HG03060 (cell line): ENCODE measurements around the gene P2RY13.

Source experiments
- ATAC-seq: cut with Tn5 transposase; IDR thresholded peaks from one replicate; pipeline ENCODE4 v1.9.1; 2021; ENCODE audit warnings: low read depth, moderate number of reproducible peaks; ENCODE audit not compliant: unreplicated experiment

The P2RY13 gene

GRCh38 chr3:151321526-151321925 is 7.8 kb downstream of the P2RY13 start:
- no peak for ATAC-seq

GRCh38 chr3:151320131-151320530 is 9.2 kb downstream of the P2RY13 start:
- ATAC-seq: no peak

GRCh38 chr3:151319628-151320027 is 9.7 kb downstream of the P2RY13 start:
- ATAC-seq: no peak

- no peak for ATAC-seq
These were observed 10.4 kb downstream of the P2RY13 start for GRCh38 chr3:151318991-151319390.

DNA sequence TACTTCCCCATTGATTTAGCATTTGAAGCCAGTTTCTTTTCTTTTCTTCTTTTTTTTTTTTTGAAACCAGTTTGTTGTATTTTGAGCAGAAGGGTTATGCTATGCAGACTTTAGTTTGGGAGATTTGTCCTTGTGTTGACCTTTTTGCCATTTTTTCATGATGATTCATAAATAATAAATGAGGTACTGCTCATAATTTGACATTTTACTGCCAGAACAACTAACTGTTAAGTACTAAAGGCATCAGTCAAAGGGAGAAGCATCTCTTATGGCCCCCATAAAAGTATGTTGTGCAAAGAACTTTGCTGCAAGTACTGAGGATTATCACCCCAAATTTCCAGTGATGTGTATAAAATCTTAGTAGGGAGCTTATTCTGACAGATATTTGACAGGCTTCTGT is 11.0 kb downstream of the P2RY13 start:
- ATAC-seq: no peak

DNA sequence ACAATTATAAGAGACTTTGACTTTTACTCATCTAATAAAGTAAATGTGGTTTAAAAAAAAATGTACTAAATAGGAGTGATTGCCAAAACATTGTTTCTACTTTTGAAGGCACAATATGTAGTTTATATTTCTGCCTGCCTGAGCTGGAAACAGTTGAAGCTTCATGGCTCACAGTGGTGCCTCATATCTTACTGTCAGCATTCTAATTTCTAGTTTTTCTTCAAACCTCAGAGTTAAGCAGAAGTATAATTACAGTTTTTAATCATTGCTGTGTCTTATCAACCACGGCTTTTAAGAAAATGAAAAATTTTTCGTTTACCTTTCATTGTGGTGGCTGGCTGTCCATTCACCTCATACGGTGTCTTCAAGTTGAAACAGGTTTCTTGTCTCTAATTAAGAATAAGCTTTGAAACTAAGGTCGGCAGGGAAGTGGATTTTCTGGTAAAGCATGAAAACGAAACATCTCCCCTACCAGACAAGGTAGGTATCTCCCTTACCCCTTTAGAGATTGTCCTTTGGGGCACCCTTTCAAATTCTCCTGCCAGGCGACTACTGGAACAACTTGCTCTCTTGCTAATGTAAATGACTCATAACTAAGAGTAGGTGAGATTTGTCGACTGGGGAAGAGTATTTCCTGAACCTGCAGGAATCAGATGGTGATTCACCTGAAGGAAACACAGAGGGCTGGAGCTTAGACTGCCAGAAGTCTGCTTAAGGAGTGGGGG is 12.9 kb downstream of the P2RY13 start, which contains the start of gene GPR87:
GPR87 (minus strand) TSS at position 554 of the 725 bp plus-strand sequence. CDS start 16,720 bp downstream, outside the sequence.
- ATAC-seq: no peak

GRCh38 chr3:151315846-151316245 is 13.5 kb downstream of the P2RY13 start:
- no peak for ATAC-seq

- no peak for ATAC-seq
These were observed 14.2 kb downstream of the P2RY13 start for GRCh38 chr3:151315136-151315535.

DNA sequence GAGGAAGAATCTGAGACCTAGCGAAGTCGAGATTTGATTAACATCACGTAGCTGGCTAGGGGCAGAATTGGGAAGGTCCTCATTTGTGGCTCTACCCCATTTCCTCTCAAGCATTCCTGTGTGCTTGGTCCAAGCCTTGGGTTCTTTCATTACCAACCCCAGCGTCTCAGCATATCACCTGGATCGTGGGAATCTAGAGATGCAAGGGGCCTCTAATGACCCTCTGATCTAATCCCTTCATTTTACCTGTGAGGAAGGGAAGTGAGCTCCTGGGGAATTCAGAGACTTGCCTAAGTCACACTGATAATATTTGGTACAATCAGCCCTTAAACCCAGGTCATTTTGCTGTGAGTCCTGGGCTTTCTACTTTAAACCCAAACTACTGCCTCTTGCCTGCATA is 14.8 kb downstream of the P2RY13 start:
- no peak for ATAC-seq

- ATAC-seq: no peak
These were observed 15.2 kb downstream of the P2RY13 start for GRCh38 chr3:151314137-151314536.

GRCh38 chr3:151312972-151313371 is 16.4 kb downstream of the P2RY13 start:
- ATAC-seq: no peak

GRCh38 chr3:151309566-151309965 is 19.8 kb downstream of the P2RY13 start:
- ATAC-seq: no peak

- ATAC-seq: no peak
These were observed 21.5 kb downstream of the P2RY13 start for GRCh38 chr3:151307583-151308488.

DNA sequence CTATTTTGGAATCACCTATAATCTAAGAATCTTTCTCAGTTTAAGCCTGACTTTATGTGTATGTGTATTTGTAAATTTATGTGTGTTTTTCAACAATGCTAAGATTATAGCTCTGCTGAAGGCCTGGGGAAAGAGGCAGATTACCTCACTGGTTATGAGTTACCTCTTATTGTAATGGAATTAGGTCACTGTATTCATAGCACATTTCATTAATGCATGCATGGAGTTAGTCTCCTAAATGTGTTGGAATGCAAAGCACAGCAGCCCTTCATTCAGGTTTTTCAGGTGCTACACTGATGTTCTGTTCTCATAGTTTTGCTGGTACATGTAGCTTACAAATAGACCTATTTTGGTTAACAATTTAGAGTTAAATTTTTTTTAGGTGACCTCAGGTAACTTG is 22.2 kb downstream of the P2RY13 start:
- no peak for ATAC-seq

- ATAC-seq: no peak
These were observed 23.1 kb downstream of the P2RY13 start for GRCh38 chr3:151306168-151306810.

GRCh38 chr3:151305775-151306151 is 23.6 kb downstream of the P2RY13 start:
- no peak for ATAC-seq

GRCh38 chr3:151305060-151305774 is 24.1 kb downstream of the P2RY13 start:
- ATAC-seq: no peak

DNA sequence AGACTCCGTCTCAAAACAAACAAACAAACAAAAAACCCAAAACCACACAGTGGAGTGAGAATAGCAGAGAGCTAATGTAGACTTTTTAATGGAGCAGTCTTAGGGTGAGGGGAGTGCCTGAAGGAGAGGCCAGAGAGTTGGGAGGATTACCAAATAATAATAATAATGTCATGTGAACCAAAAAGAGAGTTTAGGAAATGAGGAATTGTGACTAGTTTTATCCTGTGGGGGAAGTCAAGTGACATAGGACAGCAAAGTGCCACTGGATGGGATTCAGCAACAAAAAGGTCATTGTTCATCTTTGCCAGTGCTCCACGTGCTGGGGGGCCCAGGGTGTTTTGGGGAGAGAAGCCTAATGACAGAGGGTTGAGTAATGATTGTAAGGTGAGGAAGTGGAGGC is 25.6 kb downstream of the P2RY13 start:
- ATAC-seq: no peak

DNA sequence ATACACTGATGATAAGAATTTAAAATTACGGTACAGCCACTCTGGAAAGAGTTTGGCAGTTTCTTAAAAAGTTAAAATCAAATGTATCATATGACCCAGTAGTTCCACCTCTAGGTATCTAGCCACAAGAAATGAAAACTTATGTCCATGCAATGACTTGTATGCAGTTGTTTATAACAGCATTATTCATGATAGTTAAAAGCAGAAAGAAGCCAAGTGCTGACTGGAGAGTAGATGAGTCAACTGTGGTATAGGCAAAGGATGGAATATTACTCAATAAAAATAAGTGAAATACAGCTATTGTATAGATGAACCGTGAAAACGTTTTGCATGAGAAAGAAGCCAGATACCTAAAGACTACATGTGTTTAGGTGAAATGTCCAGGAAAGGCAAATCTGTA is 27.6 kb downstream of the P2RY13 start:
- ATAC-seq: no peak

- ATAC-seq: no peak
These were observed 28.8 kb downstream of the P2RY13 start for GRCh38 chr3:151300539-151300938.

- ATAC-seq: no peak
These were observed 30.3 kb downstream of the P2RY13 start for GRCh38 chr3:151299006-151299405.
